ENCODE results near the gene SLC28A1. TPM values are rescaled to one million over a fixed set of nuclear protein-coding genes. Genes with fewer than 3 reads are reported as not detected.

SLC28A1 gene
- total RNA-seq, 1 experiment from 2014 or later = not detected

DNA sequence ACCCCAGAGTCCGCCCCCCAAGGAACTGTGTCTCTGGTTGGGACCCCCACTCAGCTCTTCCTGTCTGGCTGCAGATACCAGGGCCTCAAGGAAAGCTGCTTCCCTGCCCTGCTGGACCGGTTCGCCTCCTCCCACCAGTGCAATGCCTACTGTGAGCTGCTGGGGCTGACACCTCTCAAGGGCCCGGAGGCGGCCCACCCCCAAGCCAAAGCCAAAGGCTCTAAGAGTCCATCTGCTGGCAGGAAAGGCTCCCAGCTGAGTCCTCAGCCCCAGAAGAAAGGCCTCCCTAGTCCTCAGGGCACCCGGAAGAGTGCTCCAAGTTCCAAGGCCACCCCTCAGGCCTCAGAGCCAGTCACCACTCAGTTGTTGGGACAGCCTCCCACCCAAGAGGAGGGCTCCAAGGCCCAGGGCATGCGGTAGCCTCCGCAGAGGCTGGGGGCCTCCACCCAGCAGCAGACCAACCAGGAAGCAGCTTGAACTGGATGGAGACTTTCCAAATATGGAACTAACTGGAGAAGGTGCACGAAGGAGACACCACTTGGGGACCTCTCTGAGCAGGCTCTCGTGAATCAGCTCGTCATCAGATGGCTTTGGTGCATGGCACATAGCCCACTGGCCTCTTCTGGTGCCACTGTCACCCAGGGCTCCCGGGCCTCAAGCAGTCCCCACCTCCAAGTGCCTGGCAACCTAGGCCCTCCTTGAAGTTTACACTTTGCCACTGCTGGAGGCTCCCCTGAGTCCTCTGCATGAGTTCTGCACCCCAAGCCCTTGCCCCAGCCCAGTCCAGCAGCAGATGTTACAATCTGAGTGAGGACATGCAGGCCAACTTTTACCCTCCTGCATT is 16.2 kb upstream of the SLC28A1 start (continued):
- TF ChIP-seq, protein P1, sequence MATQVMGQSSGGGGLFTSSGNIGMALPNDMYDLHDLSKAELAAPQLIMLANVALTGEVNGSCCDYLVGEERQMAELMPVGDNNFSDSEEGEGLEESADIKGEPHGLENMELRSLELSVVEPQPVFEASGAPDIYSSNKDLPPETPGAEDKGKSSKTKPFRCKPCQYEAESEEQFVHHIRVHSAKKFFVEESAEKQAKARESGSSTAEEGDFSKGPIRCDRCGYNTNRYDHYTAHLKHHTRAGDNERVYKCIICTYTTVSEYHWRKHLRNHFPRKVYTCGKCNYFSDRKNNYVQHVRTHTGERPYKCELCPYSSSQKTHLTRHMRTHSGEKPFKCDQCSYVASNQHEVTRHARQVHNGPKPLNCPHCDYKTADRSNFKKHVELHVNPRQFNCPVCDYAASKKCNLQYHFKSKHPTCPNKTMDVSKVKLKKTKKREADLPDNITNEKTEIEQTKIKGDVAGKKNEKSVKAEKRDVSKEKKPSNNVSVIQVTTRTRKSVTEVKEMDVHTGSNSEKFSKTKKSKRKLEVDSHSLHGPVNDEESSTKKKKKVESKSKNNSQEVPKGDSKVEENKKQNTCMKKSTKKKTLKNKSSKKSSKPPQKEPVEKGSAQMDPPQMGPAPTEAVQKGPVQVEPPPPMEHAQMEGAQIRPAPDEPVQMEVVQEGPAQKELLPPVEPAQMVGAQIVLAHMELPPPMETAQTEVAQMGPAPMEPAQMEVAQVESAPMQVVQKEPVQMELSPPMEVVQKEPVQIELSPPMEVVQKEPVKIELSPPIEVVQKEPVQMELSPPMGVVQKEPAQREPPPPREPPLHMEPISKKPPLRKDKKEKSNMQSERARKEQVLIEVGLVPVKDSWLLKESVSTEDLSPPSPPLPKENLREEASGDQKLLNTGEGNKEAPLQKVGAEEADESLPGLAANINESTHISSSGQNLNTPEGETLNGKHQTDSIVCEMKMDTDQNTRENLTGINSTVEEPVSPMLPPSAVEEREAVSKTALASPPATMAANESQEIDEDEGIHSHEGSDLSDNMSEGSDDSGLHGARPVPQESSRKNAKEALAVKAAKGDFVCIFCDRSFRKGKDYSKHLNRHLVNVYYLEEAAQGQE (IDR thresholded peaks at IDR 0.05; ENCODE audit: low read depth) = no peak
- no peak for TF ChIP-seq TCF7L2 (IDR thresholded peaks at IDR 0.05; ENCODE audit: borderline replicate concordance, extremely low read depth, insufficient read depth, insufficient read length)
- TF ChIP-seq, protein P2, sequence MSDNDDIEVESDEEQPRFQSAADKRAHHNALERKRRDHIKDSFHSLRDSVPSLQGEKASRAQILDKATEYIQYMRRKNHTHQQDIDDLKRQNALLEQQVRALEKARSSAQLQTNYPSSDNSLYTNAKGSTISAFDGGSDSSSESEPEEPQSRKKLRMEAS (IDR thresholded peaks at IDR 0.05) = no peak
- TF ChIP-seq EZH2 (IDR thresholded peaks at IDR 0.05) = no peak
- TF ChIP-seq YY1 (IDR thresholded peaks at IDR 0.05; ENCODE audit: extremely low read depth, insufficient replicate concordance, low read depth, low read length) = no peak
- no peak for TF ChIP-seq EZH2phosphoT487 (IDR thresholded peaks at IDR 0.05; ENCODE audit: borderline replicate concordance)

DNA sequence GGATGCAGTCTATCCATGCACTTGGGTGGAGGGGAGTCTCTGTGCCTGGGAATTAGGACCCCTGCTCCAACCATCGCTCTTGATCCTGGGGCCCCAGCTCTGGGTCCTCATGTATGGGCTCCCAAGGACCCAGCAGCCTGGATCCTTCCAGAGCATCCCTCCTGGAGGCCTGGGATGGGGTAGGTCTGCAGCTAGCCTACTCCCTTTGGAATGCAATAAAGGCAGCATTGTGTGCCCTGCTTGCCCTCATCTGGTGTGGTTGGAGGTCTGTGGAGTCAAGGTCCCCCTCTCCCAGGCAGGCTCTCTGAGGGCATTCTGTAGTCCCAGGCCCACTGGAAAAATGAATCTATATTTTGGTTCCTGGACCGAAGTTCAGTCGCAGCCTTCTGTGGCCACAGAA is 15.0 kb upstream of the SLC28A1 start:
- no peak for ATAC-seq
- intact Hi-C loops (cut with micrococcal nuclease) = no loop called here
- Histone ChIP-seq H4K20me1 (ENCODE audit: insufficient read depth) (no peaks in the 10 kb centered on the region), H3K4me3 (replicated peaks in 1 of 2; ENCODE audit: low read depth in 1 of 2, low read length in 2 of 2) (no peak overlapping the region), H3K9me2 (ENCODE audit: insufficient read depth) (no peaks in the 10 kb centered on the region), H3K9ac (ENCODE audit: low read length) (no peak overlapping the region), H3K4me2 (ENCODE audit: low read length) (no peak overlapping the region), H3K79me2 (ENCODE audit: insufficient read depth, low read length) (no peaks in the 10 kb centered on the region), H3K4me1 (ENCODE audit: control insufficient read depth in 1 of 2, insufficient read depth in 2 of 2, low read length in 2 of 2) (no peaks in the 10 kb centered on the region), H2AFZ (ENCODE audit: low read depth, low read length, poor library complexity, severe bottlenecking) (no peak overlapping the region), H3K27ac (ENCODE audit: low read depth, low read length) (no peak overlapping the region), H3K9me3 (ENCODE audit: control insufficient read depth in 1 of 2, insufficient read depth in 1 of 2, low read depth in 1 of 2, low read length in 2 of 2) (no peaks in the 10 kb centered on the region), H3K27me3 (ENCODE audit: insufficient read depth, low read length) (no peaks in the 10 kb centered on the region), H3K36me3 (ENCODE audit: control insufficient read depth in 1 of 2, insufficient read depth in 2 of 2, low read length in 2 of 2) (no peaks in the 10 kb centered on the region)
- ChIA-PET RAD21 (ENCODE audit: low non-redundant PET in 1 of 2, low total read pairs in 2 of 2, uncharacterized antibody in 2 of 2, unreplicated experiment in 2 of 2) (no interaction called here), POLR2A (no interaction called here), CTCF (interaction anchor here (1.0 to 1.6 kb wide), 2 partner anchors 9 to 10 kb away, joined by 3 to 5 read pairs; no protein-coding TSS in a partner anchor)
- DNase-seq (ENCODE audit: low read depth, low spot score) = no peak
- TF ChIP-seq, protein P3, sequence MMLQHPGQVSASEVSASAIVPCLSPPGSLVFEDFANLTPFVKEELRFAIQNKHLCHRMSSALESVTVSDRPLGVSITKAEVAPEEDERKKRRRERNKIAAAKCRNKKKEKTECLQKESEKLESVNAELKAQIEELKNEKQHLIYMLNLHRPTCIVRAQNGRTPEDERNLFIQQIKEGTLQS (IDR thresholded peaks at IDR 0.05) = no peak
- TF ChIP-seq, protein P1 (IDR thresholded peaks at IDR 0.05; ENCODE audit: low read depth) = no peak
- TF ChIP-seq CEBPB (IDR thresholded peaks at IDR 0.05; ENCODE audit: low read depth) (no peak), EGR1 (IDR thresholded peaks at IDR 0.05; ENCODE audit: low read depth) (no peak), CBX3 (IDR thresholded peaks at IDR 0.05; ENCODE audit: low read depth) (no peak), JUND (IDR thresholded peaks at IDR 0.05) (no peak), SRF (IDR thresholded peaks at IDR 0.05; ENCODE audit: low read depth) (no peak), POLR2AphosphoS5 (IDR thresholded peaks at IDR 0.05; ENCODE audit: low read depth, low read length) (no peak), EZH2 (IDR thresholded peaks at IDR 0.05) (no peak)
- TF ChIP-seq, protein P2 (IDR thresholded peaks at IDR 0.05) = no peak
- BruUV-seq (replicated peaks) = no TSS peak
